ENCODE data around the gene PSMB10.

Gene PSMB10

DNA sequence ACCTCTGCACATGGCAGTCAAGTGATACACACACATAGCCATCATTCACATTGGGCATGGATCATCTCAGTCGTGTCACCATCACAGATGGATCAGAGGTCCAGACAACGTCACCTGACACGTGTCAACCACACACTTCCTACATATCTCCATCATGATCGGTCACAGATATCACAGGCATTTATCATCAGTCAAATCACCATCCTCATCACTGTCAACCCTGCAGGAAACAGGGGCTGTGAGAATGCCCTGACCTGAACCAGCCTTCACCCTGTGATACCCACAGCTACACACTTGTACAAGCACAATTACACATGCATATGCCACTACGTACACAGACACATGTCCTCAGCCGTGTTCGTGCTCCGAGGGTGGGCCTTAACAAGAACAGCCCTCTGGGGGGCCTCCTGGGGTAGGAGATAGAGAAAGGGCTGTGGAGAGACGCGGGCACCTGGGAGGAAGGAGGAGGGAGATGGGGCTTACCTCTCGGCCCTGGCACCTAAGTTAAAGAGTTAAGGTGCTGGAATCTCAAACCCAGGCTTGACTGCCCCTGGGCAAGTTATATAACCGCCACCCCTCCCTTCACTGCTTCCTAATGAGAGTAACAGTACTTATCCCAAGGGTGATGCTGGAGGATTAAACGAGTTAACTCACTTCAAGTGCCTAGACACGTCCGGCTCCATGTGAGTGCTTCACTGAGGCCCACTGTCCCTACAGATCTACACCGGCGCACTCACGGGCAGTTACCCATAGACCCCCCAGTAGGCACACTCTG lies 30.7 kb upstream of the PSMB10 start:
- TF ChIP-seq, protein P1, sequence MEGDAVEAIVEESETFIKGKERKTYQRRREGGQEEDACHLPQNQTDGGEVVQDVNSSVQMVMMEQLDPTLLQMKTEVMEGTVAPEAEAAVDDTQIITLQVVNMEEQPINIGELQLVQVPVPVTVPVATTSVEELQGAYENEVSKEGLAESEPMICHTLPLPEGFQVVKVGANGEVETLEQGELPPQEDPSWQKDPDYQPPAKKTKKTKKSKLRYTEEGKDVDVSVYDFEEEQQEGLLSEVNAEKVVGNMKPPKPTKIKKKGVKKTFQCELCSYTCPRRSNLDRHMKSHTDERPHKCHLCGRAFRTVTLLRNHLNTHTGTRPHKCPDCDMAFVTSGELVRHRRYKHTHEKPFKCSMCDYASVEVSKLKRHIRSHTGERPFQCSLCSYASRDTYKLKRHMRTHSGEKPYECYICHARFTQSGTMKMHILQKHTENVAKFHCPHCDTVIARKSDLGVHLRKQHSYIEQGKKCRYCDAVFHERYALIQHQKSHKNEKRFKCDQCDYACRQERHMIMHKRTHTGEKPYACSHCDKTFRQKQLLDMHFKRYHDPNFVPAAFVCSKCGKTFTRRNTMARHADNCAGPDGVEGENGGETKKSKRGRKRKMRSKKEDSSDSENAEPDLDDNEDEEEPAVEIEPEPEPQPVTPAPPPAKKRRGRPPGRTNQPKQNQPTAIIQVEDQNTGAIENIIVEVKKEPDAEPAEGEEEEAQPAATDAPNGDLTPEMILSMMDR (IDR thresholded peaks at IDR 0.05; ENCODE audit: low read depth, low read length): no peak
- peak in 1 of 2 donors; percentile 41 for DNase-seq (ENCODE audit: low read depth in 2 of 2)
- peak overlapping the region; percentile 56 to 82 for H3K4me3 ChIP-seq (replicated peaks in 1 of 2; ENCODE audit: low read depth in 2 of 2, low read length in 2 of 2)

DNA sequence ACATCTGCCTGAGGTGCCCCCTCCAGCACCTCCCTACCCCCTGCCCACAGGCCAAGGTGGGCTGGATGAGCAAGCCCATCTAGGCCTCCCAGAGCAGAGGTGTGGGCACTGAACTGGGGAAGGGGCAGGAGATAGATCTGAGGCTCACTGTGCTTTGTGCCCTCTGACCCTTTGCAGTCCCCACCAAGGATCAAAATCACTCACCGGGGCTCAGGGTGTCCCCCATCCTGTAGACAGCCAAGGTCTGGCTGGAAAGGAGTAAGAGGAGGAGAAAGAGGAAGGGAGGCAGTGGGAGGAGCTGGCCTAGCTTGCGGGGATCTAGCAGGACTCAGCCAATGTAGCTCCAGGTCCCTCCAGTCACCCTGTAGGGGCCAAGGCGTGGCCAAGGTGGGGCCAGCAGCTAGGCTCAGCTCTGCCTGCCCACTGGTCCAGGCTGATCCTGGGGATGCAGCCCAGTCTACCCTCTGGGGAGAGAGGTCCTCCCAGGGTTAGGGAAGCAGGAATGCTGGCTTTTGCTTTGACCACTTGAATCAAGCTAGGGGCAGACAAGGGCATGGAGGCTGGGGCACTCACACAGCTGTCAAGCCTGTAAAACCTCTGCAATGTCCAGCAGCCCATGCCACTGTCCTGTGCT lies 30.0 kb upstream of the PSMB10 start:
- DNase-seq (ENCODE audit: low read depth in 2 of 2): peak; percentile 48 to 60
- H3K4me3 ChIP-seq (replicated peaks in 1 of 2; ENCODE audit: low read depth in 2 of 2, low read length in 2 of 2): peak overlapping the region; percentile 56 to 82
- TF ChIP-seq, protein P1 (IDR thresholded peaks at IDR 0.05; ENCODE audit: low read depth, low read length): no peak

DNA sequence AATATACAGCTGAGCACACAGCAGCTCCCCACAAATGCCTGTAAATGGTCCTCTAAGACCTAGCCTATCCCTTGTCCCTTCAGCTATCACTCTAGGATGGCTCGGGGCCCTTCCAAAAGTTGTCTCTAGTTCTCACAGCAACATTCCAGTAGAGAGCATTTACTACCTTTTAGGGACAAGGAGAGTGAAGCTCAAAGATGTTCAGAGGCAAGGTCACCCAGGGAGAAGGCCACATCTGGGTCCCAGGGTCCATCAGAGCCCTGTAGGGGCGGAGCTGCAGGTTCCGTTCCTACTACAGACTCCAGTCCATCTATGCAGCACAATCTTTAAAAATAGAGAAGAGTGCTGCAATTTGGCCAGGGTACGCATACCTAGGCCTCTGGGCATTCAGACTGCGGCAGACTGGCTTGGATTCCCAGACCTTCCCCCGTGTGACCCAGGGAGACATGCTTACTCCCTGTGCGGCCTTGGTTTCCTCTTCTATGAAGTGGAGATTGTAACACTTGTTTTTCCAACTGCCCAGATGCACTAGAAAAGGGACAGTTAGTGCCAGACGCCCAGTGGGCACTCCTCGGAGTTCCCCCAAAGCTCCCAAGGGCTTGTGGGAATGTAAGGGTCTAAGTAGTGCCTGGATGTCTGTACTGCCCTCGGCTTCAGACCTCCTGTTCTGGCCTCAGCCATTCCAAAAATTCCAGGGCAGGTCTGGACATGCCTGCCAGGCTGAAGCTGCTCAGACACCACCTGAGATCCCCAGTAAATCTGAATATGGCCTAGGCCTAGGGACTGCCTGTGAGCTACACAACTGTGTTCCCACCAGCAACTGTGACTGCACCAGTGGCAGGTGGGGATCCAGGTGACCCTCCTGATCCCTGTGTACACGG lies 29.3 kb upstream of the PSMB10 start:
- H3K4me3 ChIP-seq (replicated peaks in 1 of 2; ENCODE audit: low read depth in 2 of 2, low read length in 2 of 2): peak overlapping the region; percentile 19 to 82
- TF ChIP-seq, protein P1 (IDR thresholded peaks at IDR 0.05; ENCODE audit: low read depth, low read length): no peak
- peak in 1 of 2 donors; percentile 17 for DNase-seq (ENCODE audit: low read depth in 2 of 2)

DNA sequence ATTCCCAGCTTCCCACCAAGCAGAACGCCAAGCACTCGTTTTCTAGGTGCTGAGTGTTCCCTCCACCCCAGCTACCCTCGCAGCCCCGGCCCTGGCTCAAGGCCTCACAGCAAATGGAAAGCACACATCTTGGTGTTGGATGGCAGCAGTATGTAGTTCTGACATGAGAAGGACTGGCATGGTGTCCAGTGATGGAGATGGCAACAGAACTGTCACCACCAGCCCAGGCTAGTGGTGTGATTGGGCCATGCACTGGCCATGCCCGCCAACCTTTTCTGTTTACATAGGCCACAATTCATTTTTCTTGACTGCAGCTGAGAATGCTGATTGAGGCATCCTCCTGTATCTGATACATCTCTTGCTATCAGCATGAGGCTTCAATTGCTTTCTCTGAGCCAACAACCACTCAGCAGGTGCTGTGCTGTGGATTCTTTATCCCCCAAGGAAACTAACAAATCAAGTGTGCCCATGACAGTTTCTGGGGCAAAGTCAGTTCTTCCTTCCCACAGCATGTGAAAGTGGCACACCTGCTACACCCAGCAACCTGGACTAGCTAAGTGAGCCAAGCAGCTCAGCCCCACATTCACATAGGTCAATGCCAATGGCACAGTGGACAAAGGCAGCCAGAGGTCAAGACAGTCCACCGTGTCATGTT lies 28.0 kb upstream of the PSMB10 start:
- TF ChIP-seq, protein P1 (IDR thresholded peaks at IDR 0.05; ENCODE audit: low read depth, low read length): no peak
- DNase-seq (ENCODE audit: low read depth in 2 of 2): no peak
- no peak overlapping the region for H3K4me3 ChIP-seq (replicated peaks in 1 of 2; ENCODE audit: low read depth in 2 of 2, low read length in 2 of 2)

DNA sequence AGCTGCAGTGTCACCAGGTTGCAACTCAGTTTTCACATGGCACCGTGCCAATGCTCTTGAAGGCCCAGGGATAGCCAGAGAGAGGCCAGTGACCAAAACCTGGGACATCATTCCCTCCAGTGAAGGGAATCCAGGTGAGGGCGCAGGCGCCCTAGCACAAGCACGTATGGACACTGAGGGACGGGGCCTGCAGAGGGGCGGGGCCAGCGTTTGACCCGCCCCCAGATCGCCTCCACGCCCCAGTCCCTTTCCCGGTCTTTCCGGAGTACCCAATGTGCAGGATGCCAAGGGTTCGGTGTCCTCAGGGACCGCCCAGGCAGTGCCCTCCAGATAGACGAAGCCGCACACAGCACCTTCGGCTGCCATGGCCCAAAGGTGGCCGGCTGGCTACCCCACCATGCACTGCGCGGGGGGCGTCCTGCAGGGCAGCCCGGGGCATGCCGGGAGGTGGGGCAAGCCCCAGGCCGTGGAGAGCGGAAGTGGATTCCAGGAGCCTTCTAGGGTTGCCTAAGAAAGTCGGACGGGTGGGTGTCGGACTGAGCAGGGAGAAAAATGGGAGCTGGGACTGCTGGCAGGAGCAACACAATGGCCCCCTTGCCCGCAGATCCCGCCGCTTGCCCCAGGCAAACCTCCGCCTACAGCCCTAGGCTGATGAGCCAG lies 27.1 kb upstream of the PSMB10 start:
- no peak overlapping the region for H3K4me3 ChIP-seq (replicated peaks in 1 of 2; ENCODE audit: low read depth in 2 of 2, low read length in 2 of 2)
- TF ChIP-seq, protein P1 (IDR thresholded peaks at IDR 0.05; ENCODE audit: low read depth, low read length): no peak
- no peak for DNase-seq (ENCODE audit: low read depth in 2 of 2)

DNA sequence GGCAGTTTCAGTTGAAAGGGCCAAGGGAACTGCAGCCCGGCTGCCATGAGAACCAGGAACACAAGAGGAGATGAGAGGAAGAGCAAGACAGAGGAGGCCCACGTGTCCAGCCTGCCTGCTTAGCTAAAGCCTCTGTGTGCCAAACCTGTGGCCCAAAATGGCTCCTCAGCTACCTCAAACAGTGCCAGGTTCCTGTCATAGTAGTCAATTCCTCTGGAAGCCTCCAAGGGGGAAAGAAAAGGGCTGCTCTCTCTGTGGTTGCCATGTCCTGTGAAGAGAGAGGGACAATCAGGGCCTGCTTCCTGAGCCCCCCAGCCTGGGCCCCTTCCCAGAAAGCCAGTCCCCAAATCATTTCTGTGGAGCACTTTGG lies 26.6 kb upstream of the PSMB10 start:
- TF ChIP-seq, protein P1 (IDR thresholded peaks at IDR 0.05; ENCODE audit: low read depth, low read length): no peak
- no peak for DNase-seq (ENCODE audit: low read depth in 2 of 2)
- no peak overlapping the region for H3K4me3 ChIP-seq (replicated peaks in 1 of 2; ENCODE audit: low read depth in 2 of 2, low read length in 2 of 2)
